Caco-2 (cell line): ENCODE data around the gene AGMO. TPM values are rescaled to one million over a fixed set of nuclear protein-coding genes. Genes with fewer than 3 reads are reported as not detected.

Source experiments
- BruUV-seq: library from RNA; stranded (reverse); fragments of 400-500 nt; replicated peaks from 2 replicates; lab custom pipeline; 2021; lab: Mats Ljungman, UMichigan
- CTCF ChIA-PET: fragments of 300-600 bp; sonication (Branson Sonifier 250); formaldehyde crosslinking; loops from one replicate; lab custom pipeline; 2022; ENCODE audit warnings: antibody characterized with exemption; lab: Charles Lee
- POLR2A ChIA-PET: fragments of 300-600 bp; sonication (Branson Sonifier 250); formaldehyde crosslinking; loops from one replicate; lab custom pipeline; 2022; ENCODE audit warnings: antibody characterized with exemption; lab: Charles Lee
- DNase-seq, 2 experiments: peaks; one replicate each; pipeline versions ENCODE4 v3.0.0 to v3.0.0-alpha.2; 2020 to 2022
- H3K27me3 ChIP-seq: replicated peaks from 2 replicates; pipeline ENCODE4 v1.6.0; 2011; ENCODE audit warnings: low read length; ENCODE audit not compliant: control insufficient read depth, insufficient read depth
- H3K36me3 ChIP-seq: 2 replicates; pipeline ENCODE4 v1.5.1; 2011; ENCODE audit warnings: low read length; ENCODE audit not compliant: control insufficient read depth, insufficient read depth
- H3K4me1 ChIP-seq: fragments of 250-450 bp; sonication (Bioruptor Pico); 2 replicates; pipeline ENCODE4 v1.5.1; 2020; ENCODE audit warnings: mild to moderate bottlenecking
- H3K4me3 ChIP-seq: 2 replicates; pipeline ENCODE4 v1.5.1; 2011; ENCODE audit warnings: low read depth, mild to moderate bottlenecking, control low read depth, low read length
- H3K9me3 ChIP-seq: fragments of 250-450 bp; sonication (Bioruptor Pico); 2 replicates; pipeline ENCODE4 v1.5.1; 2020; ENCODE audit warnings: mild to moderate bottlenecking, moderate library complexity
- H3K27ac Mint-ChIP-seq: one replicate; pipeline ENCODE4 v1.8.0; 2022; ENCODE audit warnings: mixed read lengths; ENCODE audit not compliant: unreplicated experiment
- H3K27me3 Mint-ChIP-seq: one replicate; pipeline ENCODE4 v1.8.0; 2022; ENCODE audit warnings: mixed read lengths; ENCODE audit not compliant: insufficient read depth, unreplicated experiment
- H3K36me3 Mint-ChIP-seq: one replicate; pipeline ENCODE4 v1.8.0; 2022; ENCODE audit warnings: mild to moderate bottlenecking, mixed read lengths; ENCODE audit not compliant: insufficient read depth, unreplicated experiment
- H3K4me1 Mint-ChIP-seq: one replicate; pipeline ENCODE4 v1.8.0; 2022; ENCODE audit warnings: low read depth, mixed read lengths; ENCODE audit not compliant: unreplicated experiment
- H3K4me3 Mint-ChIP-seq: one replicate; pipeline ENCODE4 v1.8.0; 2022; ENCODE audit warnings: mild to moderate bottlenecking, moderate library complexity, mixed read lengths; ENCODE audit not compliant: unreplicated experiment
- H3K9me3 Mint-ChIP-seq: one replicate; pipeline ENCODE4 v1.8.0; 2022; ENCODE audit warnings: mixed read lengths; ENCODE audit not compliant: unreplicated experiment
- CTCF ChIP-seq, 2 experiments: fragments of 200-600 bp in 1 of 2; IDR thresholded peaks; 1 replicate in 1 of 2; 2 replicates in 1 of 2; pipeline versions ENCODE4 v1.5.1 to v1.8.0; 2011 to 2022; ENCODE audit warnings: antibody characterized with exemption in 1 of 2, control low read depth in 1 of 2, inconsistent platforms in 1 of 2, low read depth in 1 of 2, low read length in 1 of 2, mild to moderate bottlenecking in 1 of 2, moderate library complexity in 1 of 2; ENCODE audit not compliant: insufficient read depth in 1 of 2, severe bottlenecking in 1 of 2, unreplicated experiment in 1 of 2
- intact Hi-C: fragments of 100-400 bp; cut with micrococcal nuclease; formaldehyde crosslinking; loops from one replicate; pipeline ENCODE4 v1.10.0; 2022; ENCODE audit not compliant: unreplicated experiment
- total RNA-seq: library from RNA; stranded (reverse); gene quantifications from 2 replicates; pipeline ENCODE4 v1.2.3, GENCODE V29; 2022

The AGMO gene
- total RNA-seq, 1 experiment from 2014 or later = 0.16 TPM

DNA sequence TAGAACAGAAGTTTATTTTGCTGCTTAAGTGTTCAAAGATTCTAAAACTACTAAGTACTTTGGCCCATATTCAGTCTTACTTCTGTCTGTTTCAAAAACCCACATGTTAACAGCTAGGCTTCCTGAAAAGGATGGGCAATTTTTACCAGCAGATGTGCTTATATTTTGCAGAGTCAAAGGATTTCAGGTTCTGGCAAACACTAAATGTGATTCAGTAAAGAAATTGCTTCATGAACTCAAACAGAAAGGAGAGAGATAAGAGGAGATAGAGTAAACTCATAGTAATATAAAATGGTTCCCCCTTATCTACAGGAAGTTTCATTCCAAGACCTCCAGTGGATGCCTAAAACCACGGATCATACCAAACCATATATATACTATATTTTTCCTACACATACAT, 248.5 kb downstream of the AGMO start:
- Histone ChIP-seq H3K27me3 (no peaks in the 10 kb centered on the region), H3K4me3 (no peak overlapping the region), H3K4me1 (no peaks in the 10 kb centered on the region; the same call in 1 of the 2 replicates), H3K36me3 (no peaks in the 10 kb centered on the region), H3K9me3 (no peaks in the 10 kb centered on the region)
- intact Hi-C loops = no loop called here
- Mint-ChIP-seq H3K27me3 (no peaks in the 10 kb centered on the region), H3K4me1 (peaks cover 5% of the 10 kb centered on the region), H3K27ac (no peak overlapping the region), H3K9me3 (no peaks in the 10 kb centered on the region), H3K36me3 (no peaks in the 10 kb centered on the region), H3K4me3 (no peak overlapping the region)
- no peak for DNase-seq
- no TSS peak for BruUV-seq
- CTCF ChIA-PET = no interaction called here
- POLR2A ChIA-PET = no interaction called here
- TF ChIP-seq CTCF (IDR thresholded peaks at IDR 0.05; ENCODE audit: insufficient read depth in 1 of 2, low read depth in 1 of 2, low read length in 1 of 2, severe bottlenecking in 1 of 2, unreplicated experiment in 1 of 2) = no peak

DNA sequence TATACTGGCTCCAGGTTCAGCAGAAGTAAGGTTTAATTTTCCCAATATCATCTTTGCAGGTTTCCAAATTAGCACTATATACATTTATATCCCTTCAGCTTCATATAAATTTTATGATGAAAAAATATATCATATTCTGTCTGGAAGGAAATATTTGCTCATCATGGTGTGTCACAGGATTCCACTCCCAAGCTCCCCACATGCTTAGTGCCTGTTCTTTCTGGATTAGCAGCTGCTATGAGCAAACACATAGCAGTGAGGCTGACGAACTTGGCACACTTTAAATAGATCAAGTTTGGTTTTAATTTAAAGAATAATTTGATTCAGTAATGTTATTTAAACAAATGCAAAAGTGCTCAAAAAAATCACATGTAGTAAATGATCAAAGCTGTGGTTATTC, 251.9 kb downstream of the AGMO start:
- DNase-seq = no peak
- Mint-ChIP-seq H3K9me3 (no peaks in the 10 kb centered on the region), H3K27ac (no peak overlapping the region), H3K4me1 (peaks cover 5% of the 10 kb centered on the region), H3K4me3 (no peak overlapping the region), H3K36me3 (no peaks in the 10 kb centered on the region), H3K27me3 (no peaks in the 10 kb centered on the region)
- POLR2A ChIA-PET = no interaction called here
- CTCF ChIA-PET = no interaction called here
- Histone ChIP-seq H3K4me3 (no peak overlapping the region), H3K36me3 (no peaks in the 10 kb centered on the region), H3K9me3 (no peaks in the 10 kb centered on the region), H3K4me1 (no peaks in the 10 kb centered on the region; the same call in 1 of the 2 replicates), H3K27me3 (no peaks in the 10 kb centered on the region)
- intact Hi-C loops = loop anchor here (5.0 to 10.0 kb wide), 3 partner anchors 247 to 595 kb away; no protein-coding TSS in a partner anchor
- no peak for TF ChIP-seq CTCF (IDR thresholded peaks at IDR 0.05; ENCODE audit: insufficient read depth in 1 of 2, low read depth in 1 of 2, low read length in 1 of 2, severe bottlenecking in 1 of 2, unreplicated experiment in 1 of 2)
- no TSS peak for BruUV-seq

GRCh38 chr7:15308821-15309220, 253.0 kb downstream of the AGMO start:
- BruUV-seq = no TSS peak
- TF ChIP-seq CTCF (IDR thresholded peaks at IDR 0.05; ENCODE audit: insufficient read depth in 1 of 2, low read depth in 1 of 2, low read length in 1 of 2, severe bottlenecking in 1 of 2, unreplicated experiment in 1 of 2) = no peak
- Mint-ChIP-seq H3K4me3 (no peak overlapping the region), H3K27me3 (no peaks in the 10 kb centered on the region), H3K9me3 (no peaks in the 10 kb centered on the region), H3K4me1 (peaks cover 2% of the 10 kb centered on the region), H3K27ac (no peak overlapping the region), H3K36me3 (no peaks in the 10 kb centered on the region)
- no peaks in the 10 kb centered on the region for H3K27me3 ChIP-seq
- CTCF ChIA-PET = no interaction called here
- no peaks in the 10 kb centered on the region for H3K36me3 ChIP-seq
- H3K4me3 ChIP-seq = no peak overlapping the region
- no peaks in the 10 kb centered on the region; the same call in 1 of the 2 replicates for H3K4me1 ChIP-seq
- DNase-seq = no peak
- H3K9me3 ChIP-seq = no peaks in the 10 kb centered on the region
- POLR2A ChIA-PET = no interaction called here
- intact Hi-C loops = loop anchor here (5.0 to 10.0 kb wide), 3 partner anchors 248 to 594 kb away; no protein-coding TSS in a partner anchor
